Choroid plexus epithelial cell (primary cell): Measurements from ENCODE around the gene C10orf105.

Experiments used
- DNase-seq: peaks from one replicate; pipeline ENCODE4 v3.0.0-alpha.2; 2010; ENCODE audit warnings: low read depth
- H3K4me3 ChIP-seq: 2 replicates; pipeline ENCODE4 v1.5.1; 2011; ENCODE audit warnings: low read depth, mild to moderate bottlenecking, control low read depth, low read length, moderate library complexity
- CTCF ChIP-seq: conservative IDR thresholded peaks from 2 replicates; pipeline ENCODE4 v1.5.1; 2011; ENCODE audit warnings: low read depth, mild to moderate bottlenecking, control low read depth, inconsistent platforms, low read length, moderate library complexity

The C10orf105 gene

GRCh38 chr10:71706216-71707121 lies 13.1 kb downstream of the C10orf105 start:
- DNase-seq = no peak
- no peak for TF ChIP-seq CTCF
- H3K4me3 ChIP-seq = no peak overlapping the region

- peak; percentile 2 for TF ChIP-seq CTCF
- no peak overlapping the region for H3K4me3 ChIP-seq
- DNase-seq = no peak
Observed at GRCh38 chr10:71705582-71705981, 14.0 kb downstream of the C10orf105 start.

- no peak for DNase-seq
- TF ChIP-seq CTCF = no peak
- no peak overlapping the region for H3K4me3 ChIP-seq
Observed at GRCh38 chr10:71704816-71705215, 14.8 kb downstream of the C10orf105 start.

GRCh38 chr10:71703577-71703976 lies 16.0 kb downstream of the C10orf105 start:
- DNase-seq = no peak
- H3K4me3 ChIP-seq = no peak overlapping the region
- no peak for TF ChIP-seq CTCF

- H3K4me3 ChIP-seq = no peak overlapping the region
- no peak for DNase-seq
- no peak for TF ChIP-seq CTCF
Observed at GRCh38 chr10:71701496-71702132, 18.0 kb downstream of the C10orf105 start.

DNA sequence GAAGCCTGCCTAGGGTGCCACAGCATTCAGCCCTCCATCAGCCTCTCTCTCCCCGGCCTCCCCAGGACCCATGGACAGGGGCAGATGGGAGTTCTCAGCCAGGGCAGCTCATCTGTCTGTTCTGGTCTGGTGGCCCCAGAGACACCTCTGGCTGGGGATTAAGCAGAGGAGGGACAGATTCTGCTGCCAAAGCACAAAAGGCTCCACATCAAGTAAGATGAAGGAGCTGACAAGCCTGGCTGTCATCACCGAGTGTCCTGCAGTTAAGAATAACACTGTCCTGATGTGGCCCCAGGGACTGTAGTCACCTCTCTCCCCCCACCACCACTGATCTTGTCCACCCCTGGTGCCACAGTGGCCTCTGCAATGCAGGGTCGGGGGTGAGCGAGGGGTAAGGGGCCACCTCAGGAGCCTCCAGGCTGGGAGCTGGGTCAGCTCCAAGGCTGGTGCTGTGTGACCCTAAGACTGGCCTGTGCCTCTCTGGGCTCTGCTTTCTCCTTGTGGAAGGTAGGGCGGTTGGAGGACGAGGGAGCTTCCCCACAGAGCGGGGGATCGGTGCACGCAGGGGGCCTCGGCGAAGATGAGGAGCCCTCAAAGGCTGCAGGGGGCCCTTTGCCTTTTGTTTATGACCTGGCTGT lies 18.7 kb downstream of the C10orf105 start:
- TF ChIP-seq CTCF = no peak
- no peak for DNase-seq
- H3K4me3 ChIP-seq = no peak overlapping the region
